Mammary epithelial cell (primary cell): ENCODE data around the gene IBA57.

Experiments
- CTCF ChIP-seq, 2 donors: IDR thresholded peaks in 1 of 2; conservative IDR thresholded peaks in 1 of 2; 2 replicates each; pipeline ENCODE4 v1.5.1; 2011 to 2012; ENCODE audit warnings: inconsistent platforms in 2 of 2, low read length in 2 of 2, mild to moderate bottlenecking in 2 of 2, control low read depth in 1 of 2, low read depth in 1 of 2; ENCODE audit not compliant: insufficient read depth in 1 of 2; ENCODE audit errors: extremely low read depth in 1 of 2
- EZH2 ChIP-seq: IDR thresholded peaks from 2 replicates; pipeline ENCODE4 v1.6.1; 2012; ENCODE audit warnings: low read length, inconsistent platforms, borderline replicate concordance

GRCh38 chr1:228190182-228190581 is 24.6 kb downstream of the IBA57 start:
- TF ChIP-seq CTCF (conservative IDR thresholded peaks at IDR 0.05 in 1 of 2, IDR thresholded peaks at IDR 0.05 in 1 of 2; ENCODE audit: extremely low read depth in 1 of 2, insufficient read depth in 1 of 2, low read depth in 1 of 2, low read length in 2 of 2) (no peak), EZH2 (no peak)
